ENCODE measurements around the gene CYP19A1. TPM values are rescaled to one million over a fixed set of nuclear protein-coding genes. Genes with fewer than 3 reads are reported as not detected.

CYP19A1 gene
- total RNA-seq, 1 donor from 2014 or later: not detected

DNA sequence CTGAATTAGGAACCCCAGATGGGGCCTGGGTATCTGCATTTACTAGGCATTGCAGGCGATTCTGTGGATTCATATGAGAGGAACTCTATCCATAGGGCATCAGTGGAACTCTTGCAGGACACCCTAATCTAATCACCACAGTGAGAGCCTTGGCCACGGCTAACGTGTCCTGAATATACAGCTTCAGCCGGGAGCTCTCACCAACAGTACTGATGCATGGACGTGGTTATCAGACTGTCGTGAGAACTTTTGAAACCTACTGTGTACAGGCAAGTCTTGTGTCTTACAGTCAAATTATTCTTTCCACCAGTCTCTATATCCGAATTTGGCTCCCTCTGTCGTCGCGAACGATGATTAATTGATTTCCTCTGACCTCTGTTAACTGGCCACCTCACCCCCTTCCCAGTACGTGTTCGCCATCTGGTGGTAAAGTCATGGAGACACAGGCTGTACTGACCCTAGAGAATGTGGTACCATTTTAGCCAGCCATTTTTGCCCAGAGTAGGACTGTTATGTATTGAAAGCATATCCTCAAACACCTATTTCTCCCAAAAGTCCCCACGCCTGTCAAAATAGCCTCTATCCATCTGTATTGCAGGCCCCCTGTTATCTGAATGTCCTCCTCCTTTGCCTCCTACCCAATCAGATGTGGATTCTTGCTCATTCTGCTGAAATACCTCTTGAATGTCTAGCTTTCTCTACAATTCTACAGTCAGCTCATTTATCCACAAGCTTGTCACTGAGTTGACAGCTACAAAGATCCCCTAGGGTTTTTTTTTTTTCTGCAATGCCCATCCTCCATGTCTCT, 42.8 kb upstream of the CYP19A1 start:
- H2AFZ ChIP-seq (replicated peaks): peak overlapping the region; percentile 70
- H3K9me3 ChIP-seq (ENCODE audit: low read depth): no peaks in the 10 kb centered on the region
- H3K4me3 Mint-ChIP-seq: no peak overlapping the region
- peaks cover 7% of the 10 kb centered on the region for H3K4me1 ChIP-seq
- H3K4me3 ChIP-seq: no peak overlapping the region
- H3K79me2 ChIP-seq (ENCODE audit: low read depth): no peaks in the 10 kb centered on the region
- no peak overlapping the region for H3K4me2 ChIP-seq
- H3K9ac ChIP-seq: no peak overlapping the region
- no peaks in the 10 kb centered on the region for H3K27me3 ChIP-seq
- TF ChIP-seq EZH2 (IDR thresholded peaks at IDR 0.05): no peak
- TF ChIP-seq EZH2phosphoT487 (IDR thresholded peaks at IDR 0.05): no peak
- TF ChIP-seq, protein P1, sequence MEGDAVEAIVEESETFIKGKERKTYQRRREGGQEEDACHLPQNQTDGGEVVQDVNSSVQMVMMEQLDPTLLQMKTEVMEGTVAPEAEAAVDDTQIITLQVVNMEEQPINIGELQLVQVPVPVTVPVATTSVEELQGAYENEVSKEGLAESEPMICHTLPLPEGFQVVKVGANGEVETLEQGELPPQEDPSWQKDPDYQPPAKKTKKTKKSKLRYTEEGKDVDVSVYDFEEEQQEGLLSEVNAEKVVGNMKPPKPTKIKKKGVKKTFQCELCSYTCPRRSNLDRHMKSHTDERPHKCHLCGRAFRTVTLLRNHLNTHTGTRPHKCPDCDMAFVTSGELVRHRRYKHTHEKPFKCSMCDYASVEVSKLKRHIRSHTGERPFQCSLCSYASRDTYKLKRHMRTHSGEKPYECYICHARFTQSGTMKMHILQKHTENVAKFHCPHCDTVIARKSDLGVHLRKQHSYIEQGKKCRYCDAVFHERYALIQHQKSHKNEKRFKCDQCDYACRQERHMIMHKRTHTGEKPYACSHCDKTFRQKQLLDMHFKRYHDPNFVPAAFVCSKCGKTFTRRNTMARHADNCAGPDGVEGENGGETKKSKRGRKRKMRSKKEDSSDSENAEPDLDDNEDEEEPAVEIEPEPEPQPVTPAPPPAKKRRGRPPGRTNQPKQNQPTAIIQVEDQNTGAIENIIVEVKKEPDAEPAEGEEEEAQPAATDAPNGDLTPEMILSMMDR (IDR thresholded peaks at IDR 0.05): peak; percentile 94
- no peak overlapping the region for H3K27ac Mint-ChIP-seq
- H4K20me1 ChIP-seq (ENCODE audit: low read depth): no peaks in the 10 kb centered on the region
- no peaks in the 10 kb centered on the region for H3K9me3 Mint-ChIP-seq
- H3K27ac ChIP-seq: no peak overlapping the region
- H3K27me3 Mint-ChIP-seq (ENCODE audit: insufficient read depth, low read depth): peaks cover 7% of the 10 kb centered on the region
- peaks cover 2% of the 10 kb centered on the region for H3K4me1 Mint-ChIP-seq
- H3K36me3 Mint-ChIP-seq: no peaks in the 10 kb centered on the region
- H3F3A ChIP-seq (ENCODE audit: low read depth): peaks cover 3% of the 10 kb centered on the region
- no peaks in the 10 kb centered on the region for H3K36me3 ChIP-seq
- DNase-seq (ENCODE audit: low spot score): peak; percentile 87

DNA sequence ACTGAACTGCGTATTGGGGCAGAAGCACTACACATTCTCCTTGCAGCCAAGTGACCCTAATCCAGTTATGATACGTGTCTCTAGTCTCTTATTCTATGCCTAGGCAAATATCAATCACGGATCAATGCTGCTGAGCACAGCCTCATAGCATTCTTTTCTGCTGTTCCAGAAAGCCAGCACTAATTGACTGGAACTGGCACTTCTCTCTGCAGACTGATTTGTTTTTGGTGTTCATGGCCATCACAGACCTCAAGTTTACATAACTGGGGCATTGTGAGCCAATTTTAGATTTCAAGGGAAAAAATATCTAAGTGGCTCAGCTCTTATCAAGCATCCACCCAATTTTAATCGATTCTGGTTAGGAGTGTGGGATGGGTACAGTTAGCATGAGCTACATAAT, 41.0 kb upstream of the CYP19A1 start:
- Histone ChIP-seq H3K9ac (no peak overlapping the region), H3K4me3 (no peak overlapping the region), H4K20me1 (ENCODE audit: low read depth) (no peaks in the 10 kb centered on the region), H3K4me1 (peaks cover 8% of the 10 kb centered on the region), H3K27me3 (no peaks in the 10 kb centered on the region), H3F3A (ENCODE audit: low read depth) (peaks cover 3% of the 10 kb centered on the region), H2AFZ (replicated peaks) (no peak overlapping the region), H3K4me2 (no peak overlapping the region), H3K36me3 (no peaks in the 10 kb centered on the region), H3K79me2 (ENCODE audit: low read depth) (no peaks in the 10 kb centered on the region), H3K9me3 (ENCODE audit: low read depth) (no peaks in the 10 kb centered on the region), H3K27ac (no peak overlapping the region)
- no peaks in the 10 kb centered on the region for H3K36me3 Mint-ChIP-seq
- DNase-seq (ENCODE audit: low spot score): no peak
- H3K9me3 Mint-ChIP-seq: no peaks in the 10 kb centered on the region
- no peak overlapping the region for H3K4me3 Mint-ChIP-seq
- TF ChIP-seq EZH2 (IDR thresholded peaks at IDR 0.05) (no peak), EZH2phosphoT487 (IDR thresholded peaks at IDR 0.05) (no peak)
- TF ChIP-seq, protein P1 (IDR thresholded peaks at IDR 0.05): no peak
- H3K4me1 Mint-ChIP-seq: peaks cover 2% of the 10 kb centered on the region
- peaks cover 11% of the 10 kb centered on the region for H3K27me3 Mint-ChIP-seq (ENCODE audit: insufficient read depth, low read depth)
- no peak overlapping the region for H3K27ac Mint-ChIP-seq

DNA sequence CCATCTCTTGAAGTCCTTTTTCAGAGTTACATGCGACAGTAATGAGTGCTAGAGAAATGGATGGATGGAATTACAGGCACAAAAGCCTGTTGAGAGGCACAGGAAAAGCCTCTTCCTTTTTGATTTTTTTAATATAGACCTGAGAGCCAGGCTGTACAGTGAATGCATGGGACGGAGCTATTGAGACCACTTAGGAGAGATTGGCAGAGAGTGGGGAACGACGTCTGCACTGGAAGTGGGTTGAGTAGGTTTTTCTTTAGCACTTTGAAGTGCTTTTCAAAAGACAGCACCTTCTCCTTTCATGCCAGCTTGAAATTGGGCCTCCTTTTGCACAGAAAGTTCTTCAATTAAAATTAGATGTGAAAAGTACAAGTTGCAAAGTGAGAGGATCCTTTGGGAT, 40.0 kb upstream of the CYP19A1 start:
- H3F3A ChIP-seq (ENCODE audit: low read depth): peaks cover 3% of the 10 kb centered on the region
- Mint-ChIP-seq H3K4me1 (peaks cover 2% of the 10 kb centered on the region), H3K9me3 (no peaks in the 10 kb centered on the region), H3K36me3 (no peaks in the 10 kb centered on the region), H3K27ac (no peak overlapping the region), H3K27me3 (ENCODE audit: insufficient read depth, low read depth) (peaks cover 10% of the 10 kb centered on the region), H3K4me3 (no peak overlapping the region)
- no peaks in the 10 kb centered on the region for H4K20me1 ChIP-seq (ENCODE audit: low read depth)
- H3K36me3 ChIP-seq: no peaks in the 10 kb centered on the region
- H3K27ac ChIP-seq: no peak overlapping the region
- no peak overlapping the region for H2AFZ ChIP-seq (replicated peaks)
- no peak for DNase-seq (ENCODE audit: low spot score)
- H3K9ac ChIP-seq: no peak overlapping the region
- H3K4me2 ChIP-seq: no peak overlapping the region
- H3K27me3 ChIP-seq: no peaks in the 10 kb centered on the region
- TF ChIP-seq EZH2 (IDR thresholded peaks at IDR 0.05): no peak
- no peak for TF ChIP-seq EZH2phosphoT487 (IDR thresholded peaks at IDR 0.05)
- no peaks in the 10 kb centered on the region for H3K9me3 ChIP-seq (ENCODE audit: low read depth)
- no peak overlapping the region for H3K4me3 ChIP-seq
- peaks cover 15% of the 10 kb centered on the region for H3K4me1 ChIP-seq
- no peaks in the 10 kb centered on the region for H3K79me2 ChIP-seq (ENCODE audit: low read depth)
